WTC11 (cell line): ENCODE results near the gene USP11. TPM values are rescaled to one million over a fixed set of nuclear protein-coding genes. Genes with fewer than 3 reads are reported as not detected.

Source experiments
- ATAC-seq: fragments of 200-7000 bp; cut with Tn5 transposase; 2 replicates; pipeline ENCODE4 v1.10.0; 2021; ENCODE audit warnings: mild to moderate bottlenecking, moderate library complexity
- CTCF ChIA-PET: fragments of 300-600 bp; sonication (Branson Sonifier 250); formaldehyde crosslinking; loops from one replicate; lab custom pipeline; 2021; ENCODE audit warnings: antibody characterized with exemption; lab: Charles Lee
- POLR2A ChIA-PET: fragments of 350-600 bp; sonication (Branson Sonifier 250); formaldehyde crosslinking; loops from one replicate; lab custom pipeline; 2021; ENCODE audit warnings: antibody characterized with exemption; lab: Charles Lee
- DNase-seq: peaks from one replicate; pipeline ENCODE4 v3.0.0; 2021; ENCODE audit warnings: low spot score
- H3K27ac Mint-ChIP-seq: 2 replicates; pipeline ENCODE4 v1.8.0; 2021; ENCODE audit warnings: mixed read lengths
- H3K27me3 Mint-ChIP-seq: 2 replicates; pipeline ENCODE4 v1.8.0; 2021; ENCODE audit warnings: low read depth, mild to moderate bottlenecking, moderate library complexity, mixed read lengths
- H3K36me3 Mint-ChIP-seq: 2 replicates; pipeline ENCODE4 v1.8.0; 2021; ENCODE audit warnings: mixed read lengths
- H3K4me1 Mint-ChIP-seq: 2 replicates; pipeline ENCODE4 v1.8.0; 2022; ENCODE audit warnings: mixed read lengths
- H3K4me3 Mint-ChIP-seq: 2 replicates; pipeline ENCODE4 v1.8.0; 2021; ENCODE audit warnings: mild to moderate bottlenecking, moderate library complexity, mixed read lengths
- H3K9me3 Mint-ChIP-seq: 2 replicates; pipeline ENCODE4 v1.8.0; 2021; ENCODE audit warnings: mixed read lengths
- CREB1 ChIP-seq: sonication (generic); formaldehyde crosslinking; IDR thresholded peaks from 2 replicates; pipeline ENCODE4 v1.8.0; 2023; ENCODE audit warnings: mild to moderate bottlenecking, missing genetic modification reagents
- CREM ChIP-seq: sonication (generic); formaldehyde crosslinking; IDR thresholded peaks from 2 replicates; pipeline ENCODE4 v1.8.1; 2022; ENCODE audit warnings: mild to moderate bottlenecking, missing genetic modification reagents, moderate library complexity
- ETV6 ChIP-seq: sonication (generic); formaldehyde crosslinking; IDR thresholded peaks from 2 replicates; pipeline ENCODE4 v1.8.1; 2022; ENCODE audit warnings: mild to moderate bottlenecking, missing genetic modification reagents
- NFE2L1 ChIP-seq: sonication (generic); formaldehyde crosslinking; IDR thresholded peaks from 2 replicates; pipeline ENCODE4 v1.8.1; 2023; ENCODE audit warnings: missing genetic modification reagents
- RELA ChIP-seq: sonication (generic); formaldehyde crosslinking; IDR thresholded peaks from 2 replicates; pipeline ENCODE4 v1.8.1; 2022; ENCODE audit warnings: missing genetic modification reagents, mild to moderate bottlenecking, borderline replicate concordance
- RORB ChIP-seq: fragments of 250-450 bp; sonication (Bioruptor Pico); IDR thresholded peaks from 2 replicates; pipeline ENCODE4 v1.9.0; 2021; ENCODE audit warnings: mild to moderate bottlenecking
- SMAD3 ChIP-seq: sonication (generic); formaldehyde crosslinking; IDR thresholded peaks from 2 replicates; pipeline ENCODE4 v1.8.0; 2022; ENCODE audit warnings: missing genetic modification reagents, mild to moderate bottlenecking, borderline replicate concordance
- SMAD4 ChIP-seq: sonication (generic); formaldehyde crosslinking; IDR thresholded peaks from 2 replicates; pipeline ENCODE4 v1.8.0; 2022; ENCODE audit warnings: mild to moderate bottlenecking, missing genetic modification reagents
- TEAD4 ChIP-seq: sonication (generic); formaldehyde crosslinking; IDR thresholded peaks from 2 replicates; pipeline ENCODE4 v1.8.0; 2022; ENCODE audit warnings: mild to moderate bottlenecking, missing genetic modification reagents
- ZNF138 ChIP-seq: sonication (generic); formaldehyde crosslinking; conservative IDR thresholded peaks from 2 replicates; pipeline ENCODE4 v1.8.1; 2022; ENCODE audit warnings: mild to moderate bottlenecking, moderate library complexity, missing genetic modification reagents
- ZNF219 ChIP-seq: sonication (generic); formaldehyde crosslinking; IDR thresholded peaks from 2 replicates; pipeline ENCODE4 v1.8.0; 2023; ENCODE audit warnings: missing genetic modification reagents, mild to moderate bottlenecking, borderline replicate concordance
- ZNF263 ChIP-seq: sonication (generic); formaldehyde crosslinking; IDR thresholded peaks from 2 replicates; pipeline ENCODE4 v1.8.1; 2022; ENCODE audit warnings: low read depth, mild to moderate bottlenecking, moderate library complexity, missing genetic modification reagents
- ZNF317 ChIP-seq: sonication (generic); formaldehyde crosslinking; IDR thresholded peaks from 2 replicates; pipeline ENCODE4 v1.8.1; 2023; ENCODE audit warnings: low read depth, mild to moderate bottlenecking, moderate library complexity, missing genetic modification reagents, borderline replicate concordance
- ZNF423 ChIP-seq: fragments of 250-450 bp; sonication (Bioruptor Pico); IDR thresholded peaks from 2 replicates; pipeline ENCODE4 v2.1.2; 2022; ENCODE audit warnings: mild to moderate bottlenecking, moderate library complexity
- ZNF671 ChIP-seq: fragments of 250-450 bp; sonication (Bioruptor Pico); IDR thresholded peaks from 2 replicates; pipeline ENCODE4 v1.8.0; 2021; ENCODE audit warnings: mild to moderate bottlenecking
- total RNA-seq: library from RNA; stranded (reverse); gene quantifications from 3 replicates; pipeline ENCODE4 v1.2.3, GENCODE V29; 2021
- TF ChIP-seq, protein P1 (sequence below): sonication (generic); formaldehyde crosslinking; IDR thresholded peaks from 2 replicates; pipeline ENCODE4 v1.8.1; 2022; ENCODE audit warnings: mild to moderate bottlenecking, missing genetic modification reagents, moderate library complexity, borderline replicate concordance
- TF ChIP-seq, protein P2 (sequence below): sonication (generic); formaldehyde crosslinking; IDR thresholded peaks from 2 replicates; pipeline ENCODE4 v1.8.0; 2022; ENCODE audit warnings: mild to moderate bottlenecking, missing genetic modification reagents
- TF ChIP-seq, protein P3 (sequence below): sonication (generic); formaldehyde crosslinking; IDR thresholded peaks from 2 replicates; pipeline ENCODE4 v1.8.0; 2023; ENCODE audit warnings: missing genetic modification reagents
- TF ChIP-seq, protein P4 (sequence below): sonication (generic); formaldehyde crosslinking; conservative IDR thresholded peaks from 2 replicates; pipeline ENCODE4 v1.8.1; 2022; ENCODE audit warnings: mild to moderate bottlenecking, missing genetic modification reagents
- TF ChIP-seq, protein P5 (sequence below): fragments of 250-450 bp; sonication (Bioruptor Pico); IDR thresholded peaks from 2 replicates; pipeline ENCODE4 v1.9.0; 2021; ENCODE audit warnings: mild to moderate bottlenecking

The USP11 gene
- total RNA-seq, 1 experiment from 2014 or later, result 86.8 TPM

DNA sequence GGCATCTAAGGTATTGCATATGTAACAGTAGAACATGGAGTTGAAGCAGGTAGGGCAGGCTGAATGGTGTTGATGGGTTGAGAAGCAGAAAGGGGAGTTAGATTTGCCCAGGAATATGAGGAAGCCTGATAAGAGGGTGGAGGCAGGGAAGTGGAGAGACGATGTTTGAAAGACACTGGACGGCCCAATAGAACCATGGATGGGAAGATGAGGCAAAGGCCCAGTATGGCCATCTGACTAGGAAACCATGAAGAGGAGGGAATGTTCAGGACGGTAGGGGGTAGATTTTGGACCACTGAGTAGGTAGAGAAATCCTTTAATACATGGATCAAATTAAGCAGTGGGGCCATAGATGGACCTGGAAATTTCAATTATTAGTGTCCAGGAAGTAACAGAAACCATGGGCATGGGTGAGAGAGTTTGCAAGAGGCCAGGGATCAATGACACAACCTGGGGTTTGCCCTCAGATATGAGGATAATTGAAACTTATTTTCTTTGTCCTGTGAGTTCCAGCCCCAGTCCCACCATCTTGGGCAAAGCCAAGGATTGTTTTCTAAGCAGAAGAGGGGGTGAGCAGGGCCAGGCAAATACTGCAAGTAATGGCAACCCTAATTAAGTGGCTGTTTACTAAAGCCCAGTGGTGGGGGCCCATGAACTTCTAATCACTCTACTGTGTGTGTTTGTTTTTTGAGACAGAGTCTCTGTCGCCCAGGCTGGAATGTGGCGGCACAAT is 2.5 kb upstream of the USP11 start:
- DNase-seq (no peak), ATAC-seq (no peak)
- H3K27me3 Mint-ChIP-seq, result no peaks in the 10 kb centered on the region
- TF ChIP-seq SMAD3 (CRISPR knock-in tag) (no peak), RELA (CRISPR knock-in tag) (no peak), ZNF219 (CRISPR knock-in tag) (no peak), RORB (CRISPR knock-in tag) (no peak), ZNF263 (CRISPR knock-in tag) (no peak), ZNF317 (CRISPR knock-in tag) (no peak), CREM (no peak), ZNF423 (CRISPR knock-in tag) (no peak), TEAD4 (CRISPR knock-in tag) (no peak), SMAD4 (no peak), ETV6 (CRISPR knock-in tag) (no peak), NFE2L1 (CRISPR knock-in tag) (no peak)
- TF ChIP-seq, protein P1, sequence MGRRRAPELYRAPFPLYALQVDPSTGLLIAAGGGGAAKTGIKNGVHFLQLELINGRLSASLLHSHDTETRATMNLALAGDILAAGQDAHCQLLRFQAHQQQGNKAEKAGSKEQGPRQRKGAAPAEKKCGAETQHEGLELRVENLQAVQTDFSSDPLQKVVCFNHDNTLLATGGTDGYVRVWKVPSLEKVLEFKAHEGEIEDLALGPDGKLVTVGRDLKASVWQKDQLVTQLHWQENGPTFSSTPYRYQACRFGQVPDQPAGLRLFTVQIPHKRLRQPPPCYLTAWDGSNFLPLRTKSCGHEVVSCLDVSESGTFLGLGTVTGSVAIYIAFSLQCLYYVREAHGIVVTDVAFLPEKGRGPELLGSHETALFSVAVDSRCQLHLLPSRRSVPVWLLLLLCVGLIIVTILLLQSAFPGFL, result no peak
- TF ChIP-seq, protein P2, sequence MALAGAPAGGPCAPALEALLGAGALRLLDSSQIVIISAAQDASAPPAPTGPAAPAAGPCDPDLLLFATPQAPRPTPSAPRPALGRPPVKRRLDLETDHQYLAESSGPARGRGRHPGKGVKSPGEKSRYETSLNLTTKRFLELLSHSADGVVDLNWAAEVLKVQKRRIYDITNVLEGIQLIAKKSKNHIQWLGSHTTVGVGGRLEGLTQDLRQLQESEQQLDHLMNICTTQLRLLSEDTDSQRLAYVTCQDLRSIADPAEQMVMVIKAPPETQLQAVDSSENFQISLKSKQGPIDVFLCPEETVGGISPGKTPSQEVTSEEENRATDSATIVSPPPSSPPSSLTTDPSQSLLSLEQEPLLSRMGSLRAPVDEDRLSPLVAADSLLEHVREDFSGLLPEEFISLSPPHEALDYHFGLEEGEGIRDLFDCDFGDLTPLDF (CRISPR knock-in tag), result no peak
- TF ChIP-seq, protein P3, sequence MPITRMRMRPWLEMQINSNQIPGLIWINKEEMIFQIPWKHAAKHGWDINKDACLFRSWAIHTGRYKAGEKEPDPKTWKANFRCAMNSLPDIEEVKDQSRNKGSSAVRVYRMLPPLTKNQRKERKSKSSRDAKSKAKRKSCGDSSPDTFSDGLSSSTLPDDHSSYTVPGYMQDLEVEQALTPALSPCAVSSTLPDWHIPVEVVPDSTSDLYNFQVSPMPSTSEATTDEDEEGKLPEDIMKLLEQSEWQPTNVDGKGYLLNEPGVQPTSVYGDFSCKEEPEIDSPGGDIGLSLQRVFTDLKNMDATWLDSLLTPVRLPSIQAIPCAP (CRISPR knock-in tag), result no peak
- TF ChIP-seq, protein P4, sequence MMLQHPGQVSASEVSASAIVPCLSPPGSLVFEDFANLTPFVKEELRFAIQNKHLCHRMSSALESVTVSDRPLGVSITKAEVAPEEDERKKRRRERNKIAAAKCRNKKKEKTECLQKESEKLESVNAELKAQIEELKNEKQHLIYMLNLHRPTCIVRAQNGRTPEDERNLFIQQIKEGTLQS (CRISPR knock-in tag), result no peak
- H3K36me3 Mint-ChIP-seq, result peaks cover 27% of the 10 kb centered on the region
- peak overlapping the region; percentile 89 for H3K27ac Mint-ChIP-seq
- ChIA-PET CTCF (no interaction called here), POLR2A (no interaction called here)
- H3K4me3 Mint-ChIP-seq, result no peak overlapping the region
- no peaks in the 10 kb centered on the region for H3K9me3 Mint-ChIP-seq
- peaks cover 6% of the 10 kb centered on the region for H3K4me1 Mint-ChIP-seq

DNA sequence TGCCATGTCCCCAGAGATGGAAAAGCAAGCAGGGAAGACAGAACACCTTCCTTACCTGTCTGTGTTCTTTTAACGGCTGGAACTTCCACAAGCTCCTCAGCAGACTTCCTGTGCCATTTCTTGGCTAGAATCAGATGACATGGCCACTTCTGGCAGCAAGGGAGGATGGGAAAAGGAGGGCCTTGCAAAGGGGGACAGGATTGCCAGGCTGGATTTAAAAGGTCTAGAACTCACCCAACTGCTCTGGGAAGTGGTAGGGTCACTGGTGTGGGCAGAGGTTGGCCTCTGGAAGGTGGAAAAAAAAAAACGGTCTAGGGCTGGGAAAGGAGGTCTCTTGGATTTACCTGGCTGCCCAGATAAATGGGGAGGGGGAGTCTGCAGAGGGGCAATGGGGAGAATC is 1.6 kb upstream of the USP11 start:
- no peak overlapping the region for H3K4me3 Mint-ChIP-seq
- ChIA-PET CTCF (interaction anchor here (0.9 kb wide), 1 partner anchor 155 kb away, joined by 4 read pairs; no protein-coding TSS in a partner anchor), POLR2A (no interaction called here)

More for the DNA sequence above, 1.6 kb upstream of the USP11 start:
- peaks cover 24% of the 10 kb centered on the region for H3K36me3 Mint-ChIP-seq
- 0 out of 2 replicates have a peak overlapping the region, but pooled peaks have one; percentile 100 for H3K27ac Mint-ChIP-seq
- peaks cover 10% of the 10 kb centered on the region for H3K4me1 Mint-ChIP-seq
- DNase-seq (no peak), ATAC-seq (no peak)
- H3K27me3 Mint-ChIP-seq, result no peaks in the 10 kb centered on the region
- no peaks in the 10 kb centered on the region for H3K9me3 Mint-ChIP-seq
- TF ChIP-seq ZNF671 (no peak), ZNF138 (CRISPR knock-in tag) (no peak), CREB1 (no peak)
- TF ChIP-seq, protein P5, sequence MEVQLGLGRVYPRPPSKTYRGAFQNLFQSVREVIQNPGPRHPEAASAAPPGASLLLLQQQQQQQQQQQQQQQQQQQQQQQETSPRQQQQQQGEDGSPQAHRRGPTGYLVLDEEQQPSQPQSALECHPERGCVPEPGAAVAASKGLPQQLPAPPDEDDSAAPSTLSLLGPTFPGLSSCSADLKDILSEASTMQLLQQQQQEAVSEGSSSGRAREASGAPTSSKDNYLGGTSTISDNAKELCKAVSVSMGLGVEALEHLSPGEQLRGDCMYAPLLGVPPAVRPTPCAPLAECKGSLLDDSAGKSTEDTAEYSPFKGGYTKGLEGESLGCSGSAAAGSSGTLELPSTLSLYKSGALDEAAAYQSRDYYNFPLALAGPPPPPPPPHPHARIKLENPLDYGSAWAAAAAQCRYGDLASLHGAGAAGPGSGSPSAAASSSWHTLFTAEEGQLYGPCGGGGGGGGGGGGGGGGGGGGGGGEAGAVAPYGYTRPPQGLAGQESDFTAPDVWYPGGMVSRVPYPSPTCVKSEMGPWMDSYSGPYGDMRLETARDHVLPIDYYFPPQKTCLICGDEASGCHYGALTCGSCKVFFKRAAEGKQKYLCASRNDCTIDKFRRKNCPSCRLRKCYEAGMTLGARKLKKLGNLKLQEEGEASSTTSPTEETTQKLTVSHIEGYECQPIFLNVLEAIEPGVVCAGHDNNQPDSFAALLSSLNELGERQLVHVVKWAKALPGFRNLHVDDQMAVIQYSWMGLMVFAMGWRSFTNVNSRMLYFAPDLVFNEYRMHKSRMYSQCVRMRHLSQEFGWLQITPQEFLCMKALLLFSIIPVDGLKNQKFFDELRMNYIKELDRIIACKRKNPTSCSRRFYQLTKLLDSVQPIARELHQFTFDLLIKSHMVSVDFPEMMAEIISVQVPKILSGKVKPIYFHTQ (CRISPR knock-in tag), result no peak
- TF ChIP-seq, protein P1, result no peak
